Panc1 (cell line): ENCODE data around the gene KRTAP10-11. TPM values are rescaled to one million over a fixed set of nuclear protein-coding genes. Genes with fewer than 3 reads are reported as not detected.
"Not testable (repeated sequence)": the region's sequence is repeated elsewhere in the genome, so short reads cannot be mapped to it uniquely, and the experiment has no call there.

Source experiments
- ATAC-seq: fragments of 200-7000 bp; cut with Tn5 transposase; 2 replicates; pipeline ENCODE4 v1.9.1; 2020; ENCODE audit warnings: mild to moderate bottlenecking, moderate library complexity
- BruUV-seq: library from RNA; stranded (reverse); fragments of 400-500 nt; replicated peaks from 2 replicates; lab custom pipeline; 2021; lab: Mats Ljungman, UMichigan
- CTCF ChIA-PET: fragments of 300-600 bp; sonication (Branson Sonifier 250); formaldehyde crosslinking; loops from one replicate; lab custom pipeline; 2022; ENCODE audit warnings: antibody characterized with exemption; lab: Charles Lee
- POLR2A ChIA-PET: fragments of 300-600 bp; sonication (Branson Sonifier 250); formaldehyde crosslinking; loops from one replicate; lab custom pipeline; 2022; ENCODE audit warnings: antibody characterized with exemption; lab: Charles Lee
- DNase-seq: peaks from one replicate; pipeline ENCODE4 v3.0.0-alpha.2; 2010; ENCODE audit warnings: low read depth, low spot score
- H3K27ac ChIP-seq: 2 replicates; pipeline ENCODE4 v1.5.1; 2011; ENCODE audit warnings: mild to moderate bottlenecking, low read length, inconsistent platforms
- H3K27me3 ChIP-seq: fragments of 200-500 bp; sonication (Bioruptor generic); 2 replicates; pipeline ENCODE4 v1.6.0; 2014; ENCODE audit warnings: low read length, inconsistent platforms; ENCODE audit not compliant: control insufficient read depth, insufficient read depth
- H3K36me3 ChIP-seq: fragments of 200-500 bp; sonication (Bioruptor generic); 2 replicates; pipeline ENCODE4 v1.5.1; 2014; ENCODE audit warnings: inconsistent platforms, mild to moderate bottlenecking, low read length, moderate library complexity; ENCODE audit not compliant: control insufficient read depth, insufficient read depth
- H3K4me1 ChIP-seq: 2 replicates; pipeline ENCODE4 v1.5.1; 2011; ENCODE audit warnings: inconsistent platforms, mild to moderate bottlenecking, low read length, moderate library complexity; ENCODE audit not compliant: control insufficient read depth, insufficient read depth
- H3K4me3 ChIP-seq, 2 experiments: 2 replicates each; pipeline ENCODE4 v1.5.1; 2011 to 2012; ENCODE audit warnings: low read depth in 2 of 2, low read length in 2 of 2, mild to moderate bottlenecking in 2 of 2, inconsistent platforms in 1 of 2, moderate library complexity in 1 of 2
- H3K9me3 ChIP-seq: fragments of 200-500 bp; sonication (Bioruptor generic); 2 replicates; pipeline ENCODE4 v1.5.1; 2014; ENCODE audit warnings: low read depth, mild to moderate bottlenecking, inconsistent platforms, low read length, moderate library complexity; ENCODE audit not compliant: control insufficient read depth, insufficient read depth
- CTCF ChIP-seq: fragments of 450-650 bp; IDR thresholded peaks from 2 replicates; pipeline ENCODE4 v1.5.1; 2017; ENCODE audit warnings: mild to moderate bottlenecking
- POLR2AphosphoS5 ChIP-seq: IDR thresholded peaks from 2 replicates; pipeline ENCODE4 v1.6.1; 2012; ENCODE audit warnings: mild to moderate bottlenecking, low read depth, low read length, moderate library complexity
- REST ChIP-seq, 2 experiments: IDR thresholded peaks; 2 replicates each; pipeline ENCODE4 v1.6.1; 2011 to 2012; ENCODE audit warnings: low read depth in 2 of 2, control low read depth in 1 of 2, low read length in 1 of 2, mild to moderate bottlenecking in 1 of 2, moderate library complexity in 1 of 2; ENCODE audit not compliant: insufficient read depth in 1 of 2
- SIN3A ChIP-seq: IDR thresholded peaks from 2 replicates; pipeline ENCODE4 v1.6.1; 2012; ENCODE audit warnings: low read depth, mild to moderate bottlenecking, low read length, moderate library complexity, borderline replicate concordance; ENCODE audit not compliant: insufficient read depth
- TCF7L2 ChIP-seq: IDR thresholded peaks from 2 replicates; pipeline ENCODE4 v1.6.1; 2011; ENCODE audit warnings: mild to moderate bottlenecking, low read depth, low read length, inconsistent platforms
- in situ Hi-C: cut with HindIII; loops from 2 replicates; pipeline ENCODE4 v1.10.0; 2016; ENCODE audit warnings: low sequenced_read_pairs, low pct_unique_long_range_greater_than_20kb
- intact Hi-C: fragments of 100-400 bp; cut with micrococcal nuclease; formaldehyde crosslinking; loops from one replicate; pipeline ENCODE4 v1.10.0; 2022; ENCODE audit not compliant: unreplicated experiment
- total RNA-seq: library from RNA; stranded (reverse); gene quantifications from one replicate; pipeline ENCODE4 v1.2.1, GENCODE V29; 2021; ENCODE audit not compliant: unreplicated experiment

The KRTAP10-11 gene
- total RNA-seq, 1 experiment from 2014 or later, result not detected

- in situ Hi-C loops, result no loop called here
- ChIA-PET CTCF (no interaction called here), POLR2A (no interaction called here)
- Histone ChIP-seq H3K4me3 (no peak overlapping the region), H3K36me3 (no peaks in the 10 kb centered on the region), H3K9me3 (no peaks in the 10 kb centered on the region), H3K27me3 (no peaks in the 10 kb centered on the region), H3K27ac (no peak overlapping the region), H3K4me1 (no peaks in the 10 kb centered on the region)
- DNase-seq (no peak), ATAC-seq (no peak)
- intact Hi-C loops, result no loop called here
- no peak for TF ChIP-seq POLR2AphosphoS5
- TF ChIP-seq CTCF, result no peak
- TF ChIP-seq SIN3A, result no peak
- no peak for TF ChIP-seq REST (IDR thresholded peaks at IDR 0.05; ENCODE audit: insufficient read depth in 1 of 2, low read depth in 2 of 2, low read length in 1 of 2)
- TF ChIP-seq TCF7L2, result no peak
- no TSS peak for BruUV-seq
Measured at GRCh38 chr21:44686843-44687561, 40.8 kb downstream of the KRTAP10-11 start.

- no peak for ATAC-seq
- CTCF ChIA-PET, result no interaction called here
- Histone ChIP-seq H3K4me3 (no peak overlapping the region), H3K9me3 (0 out of 2 replicates have a peak, but pooled peaks cover 2% of the 10 kb centered on the region), H3K27me3 (no peaks in the 10 kb centered on the region), H3K36me3 (no peaks in the 10 kb centered on the region), H3K4me1 (no peaks in the 10 kb centered on the region), H3K27ac (no peak overlapping the region)
- TF ChIP-seq REST (IDR thresholded peaks at IDR 0.05; ENCODE audit: insufficient read depth in 1 of 2, low read depth in 2 of 2, low read length in 1 of 2) (no peak), CTCF (no peak), POLR2AphosphoS5 (no peak), SIN3A (no peak), TCF7L2 (no peak)
- in situ Hi-C loops, result no loop called here
- no peak for DNase-seq
- POLR2A ChIA-PET, result no interaction called here
- intact Hi-C loops, result no loop called here
- no TSS peak for BruUV-seq
Measured at GRCh38 chr21:44687671-44688070, 41.5 kb downstream of the KRTAP10-11 start.

GRCh38 chr21:44689740-44690139 lies 43.5 kb downstream of the KRTAP10-11 start:
- CTCF ChIA-PET, POLR2A ChIA-PET: not testable (repeated sequence)

More at GRCh38 chr21:44689740-44690139, 43.5 kb downstream of the KRTAP10-11 start:
- DNase-seq, H3K9me3 ChIP-seq, H3K36me3 ChIP-seq, H3K27me3 ChIP-seq, BruUV-seq, intact Hi-C loops, H3K27ac ChIP-seq, H3K4me1 ChIP-seq, in situ Hi-C loops, ATAC-seq, H3K4me3 ChIP-seq: not testable (repeated sequence)
